Right lobe of liver (tissue), 4 donors: ENCODE measurements around the gene RIPOR3.

Experiments used
- CTCF ChIP-seq, 4 donors: fragments of 200-600 bp in 3 of 4; fragments of 450-650 bp in 1 of 4; IDR thresholded peaks; one replicate each; pipeline versions ENCODE4 v1.5.1 to v1.8.0; 2016 to 2022; ENCODE audit warnings: antibody characterized with exemption in 4 of 4, mild to moderate bottlenecking in 2 of 4
- POLR2A ChIP-seq: fragments of 450-650 bp; IDR thresholded peaks from one replicate; pipeline ENCODE4 v1.6.1; 2017; ENCODE audit warnings: antibody characterized with exemption, mild to moderate bottlenecking
- donor health status: DM: no; HTN: no; CAD: no.
- donor health status: DM: no; HTN: no; CAD: no.
- donor health status: DM: no; HTN: yes; CAD: no.

- TF ChIP-seq CTCF (IDR thresholded peaks at IDR 0.05) (no peak), POLR2A (no peak)
Observed at GRCh38 chr20:50627747-50628146, 63.6 kb downstream of the RIPOR3 start.
